Measurements from ENCODE around the gene RALGPS1.

- TF ChIP-seq CTCF (IDR thresholded peaks at IDR 0.05) (no peak), POLR2AphosphoS5 (IDR thresholded peaks at IDR 0.05) (no peak), POLR2A (IDR thresholded peaks at IDR 0.05) (no peak)
Observed at GRCh38 chr9:126932871-126933321, 18.3 kb downstream of the RALGPS1 start.
